T-helper 1 cell treated with Interleukin-12 subunit alpha and Interleukin-12 subunit beta and Interleukin-4 antibody, amounts not matched to agents 30 ng/mL and 1 ng/mL, for 36 hours (primary cell): ENCODE results near the gene BABAM1. TPM values are rescaled to one million over a fixed set of nuclear protein-coding genes. Genes with fewer than 3 reads are reported as not detected.
"Not testable (repeated sequence)": the region's sequence is repeated elsewhere in the genome, so short reads cannot be mapped to it uniquely, and the experiment has no call there.

Experiments
- intact Hi-C: fragments of 100-400 bp; cut with micrococcal nuclease; formaldehyde crosslinking; loops from one replicate; pipeline ENCODE4 v1.15.1; 2024
- total RNA-seq: library from RNA; stranded (reverse); gene quantifications from 2 replicates; pipeline ENCODE4 v1.2.3, GENCODE V29; 2022

The BABAM1 gene
- total RNA-seq, 1 donor from 2014 or later, result 113 TPM

GRCh38 chr19:17266026-17266425, 1.2 kb upstream of the BABAM1 start:
- intact Hi-C loops, result loop anchor here (5.0 kb wide), 1 partner anchor 264 kb away; no protein-coding TSS in a partner anchor

GRCh38 chr19:17266589-17266974, 661 bp upstream of the BABAM1 start:
- intact Hi-C loops, result loop anchor here (5.0 kb wide), 1 partner anchor 264 kb away; no protein-coding TSS in a partner anchor

DNA sequence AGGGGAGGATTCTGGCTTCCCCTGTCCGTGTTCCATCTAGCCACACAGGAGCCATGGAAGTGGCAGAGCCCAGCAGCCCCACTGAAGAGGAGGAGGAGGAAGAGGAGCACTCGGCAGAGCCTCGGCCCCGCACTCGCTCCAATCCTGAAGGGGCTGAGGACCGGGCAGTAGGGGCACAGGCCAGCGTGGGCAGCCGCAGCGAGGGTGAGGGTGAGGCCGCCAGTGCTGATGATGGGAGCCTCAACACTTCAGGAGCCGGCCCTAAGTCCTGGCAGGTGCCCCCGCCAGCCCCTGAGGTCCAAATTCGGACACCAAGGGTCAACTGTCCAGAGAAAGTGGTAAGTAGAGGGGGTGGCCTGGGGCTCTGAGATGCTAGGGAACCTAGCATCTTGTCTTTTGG, 1.5 kb downstream of the BABAM1 start:
- intact Hi-C loops, result loop anchor here (5.0 kb wide), 1 partner anchor 266 kb away; no protein-coding TSS in a partner anchor

DNA sequence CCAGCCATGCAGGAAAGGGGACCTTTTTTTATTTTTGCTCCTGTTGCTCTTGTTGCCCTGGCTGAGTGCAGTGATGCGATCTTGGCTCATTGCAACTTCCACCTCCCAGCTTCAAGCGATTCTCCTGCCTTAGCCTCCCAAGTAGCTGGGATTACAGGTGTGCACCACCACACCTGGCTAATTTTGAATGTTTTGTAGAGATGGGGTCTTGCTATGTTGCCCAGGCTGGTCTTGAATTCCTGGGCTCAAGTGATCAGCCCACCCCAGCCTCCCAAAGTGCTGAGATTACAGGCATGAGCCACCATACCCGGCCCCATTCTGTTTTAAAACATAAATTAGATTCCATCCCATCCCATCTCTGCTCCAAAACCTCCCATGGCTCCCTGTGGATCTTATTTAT, 7.6 kb downstream of the BABAM1 start:
- intact Hi-C loops, result not testable (repeated sequence)

DNA sequence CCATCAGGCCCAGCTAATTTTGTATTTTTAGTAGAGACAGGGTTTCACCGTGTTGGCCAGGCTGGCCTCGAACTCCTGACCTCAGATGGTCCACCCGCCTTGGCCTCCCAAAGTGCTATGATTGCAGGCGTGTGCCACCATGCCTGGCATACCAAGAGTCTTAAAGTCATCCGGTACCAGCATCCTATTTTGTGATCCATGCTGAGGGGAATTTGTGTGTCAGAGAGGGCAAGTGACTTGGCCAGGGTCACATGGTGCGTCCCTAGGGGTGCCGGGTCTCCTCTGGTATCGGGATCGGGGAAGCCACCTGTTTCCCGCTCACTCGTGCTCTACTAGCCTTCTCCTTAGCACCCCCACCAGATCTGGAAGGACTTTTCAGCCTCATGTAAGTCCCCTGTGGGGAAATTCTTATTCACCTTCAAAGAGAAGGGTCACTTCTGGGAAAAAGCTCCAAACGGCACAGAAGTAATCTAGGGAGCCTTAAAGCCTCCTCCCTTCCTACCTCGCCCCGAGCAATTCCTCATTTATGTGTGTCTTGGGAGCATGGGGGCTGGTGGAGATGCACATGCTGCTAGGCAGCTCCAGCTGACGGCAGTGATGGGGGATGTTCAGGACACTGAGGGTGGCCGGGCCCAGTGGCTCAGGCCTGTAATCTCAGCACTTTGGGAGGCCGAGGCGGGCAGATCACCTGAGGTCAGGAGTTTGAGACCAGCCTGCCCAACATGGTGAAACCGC, 8.4 kb downstream of the BABAM1 start:
- intact Hi-C loops, result no loop called here

- intact Hi-C loops, result no loop called here
These were observed 12.2 kb downstream of the BABAM1 start for GRCh38 chr19:17279436-17279835.

- intact Hi-C loops, result loop anchor here (1.0 to 2.0 kb wide), 5 partner anchors 14 to 511 kb away; partner anchors contain the start of gene BABAM1
These were observed 14.4 kb downstream of the BABAM1 start, which contains the start of gene ANKLE1 for GRCh38 chr19:17281391-17282304. Gene ANKLE1, plus strand, starts transcription at chr19:17281901. Its CDS starts 20 bp downstream, at chr19:17281921.

- intact Hi-C loops, result loop anchor here (1.0 to 2.0 kb wide), 5 partner anchors 15 to 512 kb away; partner anchors contain the start of gene BABAM1
These were observed 15.4 kb downstream of the BABAM1 start for GRCh38 chr19:17282488-17283125.

DNA sequence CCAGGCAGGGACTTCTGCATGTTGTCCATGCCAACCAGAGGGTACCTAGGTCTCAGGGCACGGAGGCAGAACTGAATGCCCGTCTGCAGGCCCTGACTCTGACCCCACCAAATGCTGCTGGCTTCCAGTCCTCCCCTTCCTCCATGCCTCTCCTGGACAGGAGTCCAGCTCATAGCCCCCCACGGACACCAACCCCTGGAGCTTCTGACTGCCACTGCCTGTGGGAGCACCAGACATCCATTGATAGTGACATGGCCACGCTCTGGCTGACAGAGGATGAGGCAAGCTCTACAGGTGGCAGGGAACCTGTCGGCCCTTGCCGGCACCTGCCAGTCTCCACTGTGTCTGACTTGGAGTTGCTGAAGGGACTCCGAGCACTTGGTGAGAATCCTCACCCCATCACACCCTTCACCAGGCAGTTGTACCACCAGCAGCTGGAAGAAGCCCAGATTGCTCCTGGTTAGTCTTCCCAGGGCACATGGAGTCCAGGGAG, 16.3 kb downstream of the BABAM1 start:
- intact Hi-C loops, result loop anchor here (2.0 kb wide), 1 partner anchor 513 kb away; no protein-coding TSS in a partner anchor

GRCh38 chr19:17285415-17286135, 18.3 kb downstream of the BABAM1 start:
- intact Hi-C loops, result no loop called here

- intact Hi-C loops, result no loop called here
These were observed 19.0 kb downstream of the BABAM1 start for GRCh38 chr19:17286263-17286662.

DNA sequence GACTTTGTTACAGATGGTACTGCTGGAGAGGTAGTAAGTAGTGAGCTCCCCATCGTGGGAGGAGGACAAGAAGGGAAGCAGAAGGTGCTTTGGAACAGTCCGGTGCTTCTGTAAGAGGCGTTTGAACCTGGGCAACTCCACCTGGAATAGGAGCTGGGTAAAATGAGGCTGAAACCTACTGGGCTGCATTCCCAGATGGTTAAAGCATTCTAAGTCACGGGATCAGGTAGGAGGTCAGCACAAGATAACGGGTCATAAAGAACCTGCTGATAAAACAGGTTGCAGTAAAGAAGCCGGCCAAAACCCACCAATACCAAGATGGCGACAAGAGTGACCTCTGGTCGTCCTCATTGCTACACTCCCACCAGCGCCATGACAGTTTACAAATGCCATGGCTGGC, 19.5 kb downstream of the BABAM1 start:
- intact Hi-C loops, result no loop called here

- intact Hi-C loops, result no loop called here
These were observed 22.2 kb downstream of the BABAM1 start for GRCh38 chr19:17289489-17289888.

GRCh38 chr19:17292301-17293074, 25.2 kb downstream of the BABAM1 start:
- intact Hi-C loops, result loop anchor here (1.0 to 2.0 kb wide), 10 partner anchors 11 to 464 kb away; partner anchors contain the start of genes ABHD8, DDA1, GTPBP3 and SIN3B

GRCh38 chr19:17293605-17294004, 26.4 kb downstream of the BABAM1 start:
- intact Hi-C loops, result loop anchor here (1.0 to 2.0 kb wide), 2 partner anchors 177 to 465 kb away; partner anchors contain the start of genes SIN3B and SLC27A1

GRCh38 chr19:17294051-17294891, 27.0 kb downstream of the BABAM1 start:
- intact Hi-C loops, result no loop called here

- intact Hi-C loops, result not testable (repeated sequence)
These were observed 28.3 kb downstream of the BABAM1 start for GRCh38 chr19:17295551-17295950.

- intact Hi-C loops, result no loop called here
These were observed 29.0 kb downstream of the BABAM1 start for GRCh38 chr19:17296273-17296672.
